ENCODE data around the gene MICAL2. TPM values are rescaled to one million over a fixed set of nuclear protein-coding genes. Genes with fewer than 3 reads are reported as not detected.

MICAL2 gene
- total and polyA plus RNA-seq, 2 of the 8 experiments (the other 6 are each of a cell fraction or from before 2014, with no cell fraction given) = 1.3 to 4.1 TPM

GRCh38 chr11:12073436-12073835 lies 37.0 kb upstream of the MICAL2 start:
- Histone ChIP-seq H2AFZ (ENCODE audit: low read length) (no peak overlapping the region), H3K4me2 (ENCODE audit: insufficient read depth in 1 of 2, low read depth in 2 of 2, low read length in 2 of 2) (no peak overlapping the region), H2BK20ac (ENCODE audit: low read length) (no peak overlapping the region), H3K27ac (ENCODE audit: low read depth, low read length) (no peak overlapping the region; the same call in 1 of the 2 replicates), H3K9ac (replicated peaks in 1 of 4; ENCODE audit: extremely low read depth in 1 of 4, low read depth in 3 of 4, low read length in 3 of 4) (no peak overlapping the region), H3K79me2 (ENCODE audit: control insufficient read depth in 1 of 2, insufficient read depth in 2 of 2, low read length in 2 of 2) (no peaks in the 10 kb centered on the region), H4K8ac (ENCODE audit: extremely low read depth, insufficient read depth, low read length) (no peak overlapping the region), H4K91ac (replicated peaks; ENCODE audit: insufficient read length, low read length) (no peak overlapping the region), H3K36me3 (ENCODE audit: control insufficient read depth in 2 of 4, insufficient read depth in 4 of 4, low read length in 3 of 4) (no peaks in the 10 kb centered on the region), H3K4ac (replicated peaks; ENCODE audit: insufficient read length, low read depth, low read length) (no peak overlapping the region), H3K56ac (replicated peaks; ENCODE audit: insufficient read length, low read depth, low read length) (no peak overlapping the region), H3K23ac (ENCODE audit: insufficient read length) (no peak overlapping the region), H2BK12ac (ENCODE audit: low read depth, low read length) (no peak overlapping the region), H4K5ac (ENCODE audit: insufficient read length, low read depth, low read length) (no peak overlapping the region), H3K23me2 (ENCODE audit: low read depth, low read length) (no peaks in the 10 kb centered on the region), H3K79me1 (ENCODE audit: low read depth, low read length) (no peaks in the 10 kb centered on the region), H3K27me3 (replicated peaks in 1 of 4; ENCODE audit: control insufficient read depth in 3 of 4, extremely low read depth in 1 of 4, insufficient read depth in 3 of 4, low read length in 3 of 4) (no peaks in the 10 kb centered on the region), H3K4me3 (ENCODE audit: extremely low read depth in 1 of 4, insufficient read depth in 2 of 4, low read depth in 3 of 4, low read length in 4 of 4) (no peak overlapping the region), H4K20me1 (replicated peaks in 1 of 2; ENCODE audit: control insufficient read depth in 1 of 2, insufficient read depth in 2 of 2, low read length in 2 of 2) (no peaks in the 10 kb centered on the region), H2BK120ac (replicated peaks; ENCODE audit: low read depth, low read length) (no peak overlapping the region), H2BK5ac (ENCODE audit: low read depth, low read length) (no peak overlapping the region), H2AK5ac (ENCODE audit: low read depth, low read length) (no peak overlapping the region), H3K9me3 (ENCODE audit: insufficient read depth in 2 of 2, low read depth in 1 of 2, low read length in 1 of 2) (no peaks in the 10 kb centered on the region), H3K4me1 (replicated peaks in 1 of 4; ENCODE audit: control insufficient read depth in 3 of 4, insufficient read depth in 4 of 4, low read length in 3 of 4) (no peaks in the 10 kb centered on the region), H3K18ac (ENCODE audit: extremely low read depth, low read length) (no peak overlapping the region), H3K14ac (ENCODE audit: insufficient read length) (no peak overlapping the region), H2BK15ac (ENCODE audit: low read length) (no peak overlapping the region)
- ChIA-PET POLR2A (ENCODE audit: partially characterized antibody) (no interaction called here), CTCF (ENCODE audit: partially characterized antibody) (interaction anchor here (1.0 to 7.3 kb wide), 3 partner anchors 11 to 164 kb away, joined by 3 to 28 read pairs (median 4); no protein-coding TSS in a partner anchor)
- FAIRE-seq = no peak
- WGBS, 2 experiments (ENCODE audit: extremely low coverage in 1 of 2, insufficient coverage in 1 of 2, insufficient read length in 1 of 2, insufficient replicate concordance in 2 of 2, low coverage in 1 of 2, low lambda C conversion rate in 2 of 2, missing lambda C conversion rate in 1 of 2) = 83% methylated on average over 8 of the region's 8 CpGs; no CpG with 5 or more reads in 1 of the 2 experiments
- no peak for DNase-seq (ENCODE audit: low read depth in 1 of 2, low spot score in 2 of 2)
- no peak for TF ChIP-seq RAD21 (IDR thresholded peaks at IDR 0.05 in 1 of 2, conservative IDR thresholded peaks at IDR 0.05 in 1 of 2; ENCODE audit: low read depth in 2 of 2, low read length in 2 of 2)
- TF ChIP-seq POLR2AphosphoS5 (IDR thresholded peaks at IDR 0.05; ENCODE audit: low read depth, low read length) = no peak
- TF ChIP-seq POU5F1 (IDR thresholded peaks at IDR 0.05; ENCODE audit: low read depth, low read length) = no peak
- no peak for TF ChIP-seq SIN3A (conservative IDR thresholded peaks at IDR 0.05 in 1 of 2, IDR thresholded peaks at IDR 0.05 in 1 of 2; ENCODE audit: low read depth in 1 of 2, low read length in 2 of 2)
- TF ChIP-seq, protein P1, sequence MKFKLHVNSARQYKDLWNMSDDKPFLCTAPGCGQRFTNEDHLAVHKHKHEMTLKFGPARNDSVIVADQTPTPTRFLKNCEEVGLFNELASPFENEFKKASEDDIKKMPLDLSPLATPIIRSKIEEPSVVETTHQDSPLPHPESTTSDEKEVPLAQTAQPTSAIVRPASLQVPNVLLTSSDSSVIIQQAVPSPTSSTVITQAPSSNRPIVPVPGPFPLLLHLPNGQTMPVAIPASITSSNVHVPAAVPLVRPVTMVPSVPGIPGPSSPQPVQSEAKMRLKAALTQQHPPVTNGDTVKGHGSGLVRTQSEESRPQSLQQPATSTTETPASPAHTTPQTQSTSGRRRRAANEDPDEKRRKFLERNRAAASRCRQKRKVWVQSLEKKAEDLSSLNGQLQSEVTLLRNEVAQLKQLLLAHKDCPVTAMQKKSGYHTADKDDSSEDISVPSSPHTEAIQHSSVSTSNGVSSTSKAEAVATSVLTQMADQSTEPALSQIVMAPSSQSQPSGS (IDR thresholded peaks at IDR 0.05; ENCODE audit: low read length) = no peak
- TF ChIP-seq EP300 (IDR thresholded peaks at IDR 0.05; ENCODE audit: borderline replicate concordance in 1 of 2, low read depth in 2 of 2, low read length in 2 of 2) = no peak
- no peak for TF ChIP-seq BRCA1 (IDR thresholded peaks at IDR 0.05; ENCODE audit: low read depth, low read length)
- TF ChIP-seq SIRT6 (IDR thresholded peaks at IDR 0.05; ENCODE audit: low read length) = no peak
- TF ChIP-seq GTF2F1 (IDR thresholded peaks at IDR 0.05; ENCODE audit: borderline replicate concordance, low read depth, low read length) = no peak
- no peak for TF ChIP-seq ATF3 (IDR thresholded peaks at IDR 0.05; ENCODE audit: insufficient read depth, low read depth, low read length)
- no peak for TF ChIP-seq NRF1 (IDR thresholded peaks at IDR 0.05; ENCODE audit: low read depth, low read length)
- TF ChIP-seq BCL11A (IDR thresholded peaks at IDR 0.05; ENCODE audit: low read depth in 2 of 2, low read length in 2 of 2) = no peak

All from H1 (cell line).